ENCODE results near the gene PRDX3.

The PRDX3 gene

GRCh38 chr10:119178372-119179119, at the start of gene PRDX3:
PRDX3 (minus strand) TSS chr10:119178812; CDS start chr10:119178790, 22 bp downstream.
- H3K4me3 ChIP-seq (ENCODE audit: low read length) = peak within 1 kb of the TSS; percentile 100
- TF ChIP-seq EZH2phosphoT487 (IDR thresholded peaks at IDR 0.05; ENCODE audit: low read length) (no peak), EZH2 (optimal IDR thresholded peaks at IDR 0.05; ENCODE audit: low read depth, low read length) (no peak)
- TF ChIP-seq, protein P1, sequence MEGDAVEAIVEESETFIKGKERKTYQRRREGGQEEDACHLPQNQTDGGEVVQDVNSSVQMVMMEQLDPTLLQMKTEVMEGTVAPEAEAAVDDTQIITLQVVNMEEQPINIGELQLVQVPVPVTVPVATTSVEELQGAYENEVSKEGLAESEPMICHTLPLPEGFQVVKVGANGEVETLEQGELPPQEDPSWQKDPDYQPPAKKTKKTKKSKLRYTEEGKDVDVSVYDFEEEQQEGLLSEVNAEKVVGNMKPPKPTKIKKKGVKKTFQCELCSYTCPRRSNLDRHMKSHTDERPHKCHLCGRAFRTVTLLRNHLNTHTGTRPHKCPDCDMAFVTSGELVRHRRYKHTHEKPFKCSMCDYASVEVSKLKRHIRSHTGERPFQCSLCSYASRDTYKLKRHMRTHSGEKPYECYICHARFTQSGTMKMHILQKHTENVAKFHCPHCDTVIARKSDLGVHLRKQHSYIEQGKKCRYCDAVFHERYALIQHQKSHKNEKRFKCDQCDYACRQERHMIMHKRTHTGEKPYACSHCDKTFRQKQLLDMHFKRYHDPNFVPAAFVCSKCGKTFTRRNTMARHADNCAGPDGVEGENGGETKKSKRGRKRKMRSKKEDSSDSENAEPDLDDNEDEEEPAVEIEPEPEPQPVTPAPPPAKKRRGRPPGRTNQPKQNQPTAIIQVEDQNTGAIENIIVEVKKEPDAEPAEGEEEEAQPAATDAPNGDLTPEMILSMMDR (IDR thresholded peaks at IDR 0.05; ENCODE audit: low read length) = 0 out of 2 replicates have a peak, but pooled peaks have one; percentile 12
- H3K4me2 ChIP-seq (ENCODE audit: low read depth, low read length) = peak within 1 kb of the TSS; percentile 84
- H3K9me2 ChIP-seq (replicated peaks; ENCODE audit: insufficient read depth, low read length) = no peaks in the 10 kb centered on the region
- H2AFZ ChIP-seq (ENCODE audit: low read length) = peak within 1 kb of the TSS; percentile 99
- peak; percentile 89 for DNase-seq
- H3K27ac ChIP-seq (ENCODE audit: low read length) = peak within 1 kb of the TSS; percentile 60; the same call in 1 of the 2 replicates
- peaks cover 47% of the 10 kb centered on the region for H3K79me2 ChIP-seq (ENCODE audit: low read length)
- H3K4me1 ChIP-seq (ENCODE audit: low read length) = peaks cover 4% of the 10 kb centered on the region; the same call in 1 of the 2 replicates
- H3K36me3 ChIP-seq (replicated peaks; ENCODE audit: insufficient read depth, low read length) = peaks cover 15% of the 10 kb centered on the region; the same call in 1 of the 2 replicates
- H3K9ac ChIP-seq (ENCODE audit: low read length) = peak within 1 kb of the TSS; percentile 86
- no peaks in the 10 kb centered on the region for H3K27me3 ChIP-seq (replicated peaks; ENCODE audit: insufficient read depth, low read length)
- no peaks in the 10 kb centered on the region for H3F3A ChIP-seq (ENCODE audit: insufficient read depth, low read length)
- H3K9me3 ChIP-seq (replicated peaks; ENCODE audit: insufficient read depth, low read length) = no peaks in the 10 kb centered on the region
- H4K20me1 ChIP-seq (ENCODE audit: insufficient read depth, low read length) = no peaks in the 10 kb centered on the region

- H3K4me1 ChIP-seq (ENCODE audit: low read length) = 0 out of 2 replicates have a peak, but pooled peaks cover 3% of the 10 kb centered on the region
- no peaks in the 10 kb centered on the region for H3K27me3 ChIP-seq (replicated peaks; ENCODE audit: insufficient read depth, low read length)
- H3K9me2 ChIP-seq (replicated peaks; ENCODE audit: insufficient read depth, low read length) = no peaks in the 10 kb centered on the region
- no peak overlapping the region for H3K4me3 ChIP-seq (ENCODE audit: low read length)
- no peak overlapping the region for H3K9ac ChIP-seq (ENCODE audit: low read length)
- no peaks in the 10 kb centered on the region for H4K20me1 ChIP-seq (ENCODE audit: insufficient read depth, low read length)
- no peaks in the 10 kb centered on the region for H3F3A ChIP-seq (ENCODE audit: insufficient read depth, low read length)
- TF ChIP-seq, protein P1 (IDR thresholded peaks at IDR 0.05; ENCODE audit: low read length) = no peak
- TF ChIP-seq EZH2 (optimal IDR thresholded peaks at IDR 0.05; ENCODE audit: low read depth, low read length) (no peak), EZH2phosphoT487 (IDR thresholded peaks at IDR 0.05; ENCODE audit: low read length) (no peak)
- no peak overlapping the region for H3K27ac ChIP-seq (ENCODE audit: low read length)
- H3K79me2 ChIP-seq (ENCODE audit: low read length) = no peaks in the 10 kb centered on the region
- H3K4me2 ChIP-seq (ENCODE audit: low read depth, low read length) = no peak overlapping the region
- no peak overlapping the region for H2AFZ ChIP-seq (ENCODE audit: low read length)
- H3K36me3 ChIP-seq (replicated peaks; ENCODE audit: insufficient read depth, low read length) = no peaks in the 10 kb centered on the region
- no peaks in the 10 kb centered on the region for H3K9me3 ChIP-seq (replicated peaks; ENCODE audit: insufficient read depth, low read length)
- DNase-seq = no peak
These were observed 49.2 kb upstream of the PRDX3 start for GRCh38 chr10:119227825-119228224.

GRCh38 chr10:119225083-119225658, 46.6 kb upstream of the PRDX3 start:
- no peak overlapping the region for H3K4me3 ChIP-seq (ENCODE audit: low read length)
- TF ChIP-seq, protein P1 (IDR thresholded peaks at IDR 0.05; ENCODE audit: low read length) = no peak
- TF ChIP-seq EZH2 (optimal IDR thresholded peaks at IDR 0.05; ENCODE audit: low read depth, low read length) (no peak), EZH2phosphoT487 (IDR thresholded peaks at IDR 0.05; ENCODE audit: low read length) (no peak)
- no peaks in the 10 kb centered on the region for H3K79me2 ChIP-seq (ENCODE audit: low read length)
- no peaks in the 10 kb centered on the region for H3K27me3 ChIP-seq (replicated peaks; ENCODE audit: insufficient read depth, low read length)
- H3K4me1 ChIP-seq (ENCODE audit: low read length) = no peaks in the 10 kb centered on the region
- no peaks in the 10 kb centered on the region for H3K9me2 ChIP-seq (replicated peaks; ENCODE audit: insufficient read depth, low read length)
- DNase-seq = no peak
- H3K36me3 ChIP-seq (replicated peaks; ENCODE audit: insufficient read depth, low read length) = no peaks in the 10 kb centered on the region
- no peaks in the 10 kb centered on the region for H3F3A ChIP-seq (ENCODE audit: insufficient read depth, low read length)
- H4K20me1 ChIP-seq (ENCODE audit: insufficient read depth, low read length) = no peaks in the 10 kb centered on the region
- no peak overlapping the region for H3K4me2 ChIP-seq (ENCODE audit: low read depth, low read length)
- H3K27ac ChIP-seq (ENCODE audit: low read length) = no peak overlapping the region
- H3K9ac ChIP-seq (ENCODE audit: low read length) = no peak overlapping the region
- H3K9me3 ChIP-seq (replicated peaks; ENCODE audit: insufficient read depth, low read length) = no peaks in the 10 kb centered on the region
- H2AFZ ChIP-seq (ENCODE audit: low read length) = no peak overlapping the region

Measured in MM.1S (cell line).